ENCODE data around the gene QSER1.

- TF ChIP-seq ELF4 (IDR thresholded peaks at IDR 0.05) (no peak), SUZ12 (IDR thresholded peaks at IDR 0.05) (no peak), BHLHE40 (IDR thresholded peaks at IDR 0.05; ENCODE audit: borderline replicate concordance) (no peak), PKNOX1 (IDR thresholded peaks at IDR 0.05) (no peak), FOXM1 (IDR thresholded peaks at IDR 0.05; ENCODE audit: borderline replicate concordance) (no peak), SP1 (IDR thresholded peaks at IDR 0.05) (no peak), FOXK2 (IDR thresholded peaks at IDR 0.05) (no peak), CTBP1 (IDR thresholded peaks at IDR 0.05; ENCODE audit: borderline replicate concordance) (no peak), ZNF384 (IDR thresholded peaks at IDR 0.05) (no peak), NFRKB (IDR thresholded peaks at IDR 0.05) (no peak), L3MBTL2 (conservative IDR thresholded peaks at IDR 0.05) (no peak), ARNT (IDR thresholded peaks at IDR 0.05) (no peak)
Measured at GRCh38 chr11:32874132-32874531, 18.5 kb upstream of the QSER1 start.

Data from HEK293T (cell line).